Stimulated activated CD4-positive, alpha-beta T cell treated with anti-CD3 and anti-CD28 coated beads, TNF-alpha, amount 100 ng/mL, for 1 hour (primary cell): Measurements from ENCODE around the gene PCGF5.
A peak's percentile ranks its signal among the peaks of the same experiment; 100 is the strongest.
"Not testable (repeated sequence)": the region's sequence is repeated elsewhere in the genome, so short reads cannot be mapped to it uniquely, and the experiment has no call there.

Source experiments
- DNase-seq, 3 donors: peaks; one replicate each; pipeline ENCODE4 v3.0.0-alpha.2; 2020; ENCODE audit warnings: low read depth in 3 of 3, low spot score in 1 of 3

PCGF5 gene

GRCh38 chr10:91208642-91209041, 11.8 kb upstream of the PCGF5 start:
- no peak for DNase-seq

GRCh38 chr10:91210014-91210413, 10.4 kb upstream of the PCGF5 start:
- DNase-seq, result no peak

- DNase-seq, result no peak
Observed at GRCh38 chr10:91210435-91210834, 10.0 kb upstream of the PCGF5 start.

- DNase-seq, result no peak
Observed at GRCh38 chr10:91211675-91212074, 8.8 kb upstream of the PCGF5 start.

GRCh38 chr10:91214911-91215310, 5.6 kb upstream of the PCGF5 start:
- DNase-seq, result no peak

GRCh38 chr10:91215384-91215783, 5.1 kb upstream of the PCGF5 start:
- DNase-seq, result no peak

- no peak for DNase-seq
Observed at GRCh38 chr10:91219371-91220193, 881 bp upstream of the PCGF5 start.

- DNase-seq, result no peak
Observed at GRCh38 chr10:91220954-91221675, 652 bp downstream of the PCGF5 start.

- DNase-seq, result no peak
Observed at GRCh38 chr10:91226093-91226492, 5.6 kb downstream of the PCGF5 start.

GRCh38 chr10:91227576-91227975, 7.1 kb downstream of the PCGF5 start:
- DNase-seq, result no peak

GRCh38 chr10:91229683-91230082, 9.2 kb downstream of the PCGF5 start:
- no peak for DNase-seq

GRCh38 chr10:91238191-91238590, 17.7 kb downstream of the PCGF5 start:
- no peak for DNase-seq

- no peak for DNase-seq
Observed at GRCh38 chr10:91239789-91240188, 19.3 kb downstream of the PCGF5 start.

GRCh38 chr10:91242940-91243339, 22.5 kb downstream of the PCGF5 start:
- no peak for DNase-seq

- DNase-seq, result no peak
Observed at GRCh38 chr10:91247360-91248111, 27.1 kb downstream of the PCGF5 start.

GRCh38 chr10:91249700-91250099, 29.2 kb downstream of the PCGF5 start:
- no peak for DNase-seq

- no peak for DNase-seq
Observed at GRCh38 chr10:91250341-91250740, 29.9 kb downstream of the PCGF5 start.

- peak in 2 of 3 donors; percentile 5 to 38 for DNase-seq
Observed at GRCh38 chr10:91251430-91252056, 31.1 kb downstream of the PCGF5 start.

GRCh38 chr10:91253300-91253699, 32.8 kb downstream of the PCGF5 start:
- no peak for DNase-seq

GRCh38 chr10:91257310-91257709, 36.8 kb downstream of the PCGF5 start:
- DNase-seq, result no peak

GRCh38 chr10:91260417-91260816, 40.0 kb downstream of the PCGF5 start:
- not testable (repeated sequence) for DNase-seq
